Measurements from ENCODE around the gene S100A7A. TPM values are rescaled to one million over a fixed set of nuclear protein-coding genes. Genes with fewer than 3 reads are reported as not detected.

S100A7A gene
- total and polyA plus RNA-seq, 2 of the 4 experiments (the other 2 are of a cell fraction): not detected

DNA sequence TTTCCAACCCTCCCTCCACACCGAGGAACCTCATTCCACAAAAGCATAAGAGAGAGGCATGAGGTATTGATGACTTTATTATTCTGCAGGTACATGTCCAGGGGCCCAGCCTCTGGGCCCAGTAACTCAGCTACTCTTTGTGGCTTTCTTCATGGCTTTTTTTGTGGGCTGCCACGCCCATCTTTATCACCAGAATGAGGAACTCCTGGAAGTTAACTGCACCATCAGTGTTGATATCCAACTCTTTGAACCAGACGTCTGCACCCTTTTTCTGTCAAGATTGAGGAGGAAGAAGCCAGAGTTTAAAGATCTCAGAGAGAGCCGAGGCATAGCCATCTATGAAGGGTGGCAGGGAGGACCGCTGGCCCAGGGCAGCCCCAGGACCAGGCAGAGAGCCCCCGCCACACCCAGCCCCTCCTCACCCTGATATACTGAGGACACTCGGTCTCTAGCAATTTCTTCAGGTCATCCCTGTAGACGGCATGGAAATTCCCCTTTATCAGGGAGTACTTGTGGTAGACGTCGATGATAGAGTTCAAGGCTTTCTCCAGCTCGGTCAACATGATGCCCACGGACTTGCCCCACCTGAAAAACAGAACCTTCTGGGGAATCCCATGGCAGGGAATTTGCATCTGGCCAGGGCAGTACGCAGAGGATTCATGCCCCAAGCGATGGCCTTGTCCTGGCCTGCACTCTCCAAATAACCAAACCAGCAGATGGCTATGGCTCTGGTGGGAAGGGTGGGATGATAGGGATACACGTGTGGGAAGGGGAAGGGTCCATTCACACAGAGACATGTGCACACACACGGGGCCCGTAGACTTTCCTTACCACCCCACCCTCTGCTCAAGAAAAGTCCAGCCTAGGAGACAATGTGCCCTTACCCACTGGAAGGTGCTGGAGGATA, 26.1 kb upstream of the S100A7A start:
- in situ Hi-C loops (cut with MboI; ENCODE audit: low sequenced_read_pairs): no loop called here
- no peak for ATAC-seq (ENCODE audit: low read depth)
- no peak overlapping the region for H3K4ac ChIP-seq (ENCODE audit: low read depth, low read length)
- no peak overlapping the region for H4K91ac ChIP-seq (ENCODE audit: insufficient read depth, low read depth, low read length)
- CTCF ChIA-PET: no interaction called here
- H3K9me1 ChIP-seq (ENCODE audit: insufficient read depth, low read length): no peaks in the 10 kb centered on the region
- no peak overlapping the region for H3K18ac ChIP-seq (ENCODE audit: low read depth, low read length)
- H3K56ac ChIP-seq (ENCODE audit: extremely low read depth, insufficient read depth, low read length): no peak overlapping the region
- no peak overlapping the region for H3K27ac ChIP-seq (ENCODE audit: insufficient read depth, low read length)
- no peak for DNase-seq
- H3K27me3 ChIP-seq (ENCODE audit: control insufficient read depth, insufficient read depth, low read length): no peaks in the 10 kb centered on the region
- H3K4me1 ChIP-seq (ENCODE audit: control insufficient read depth, insufficient read depth, low read length): no peaks in the 10 kb centered on the region
- no peak overlapping the region for H2BK120ac ChIP-seq (ENCODE audit: low read depth, low read length)
- no peak overlapping the region for H2BK15ac ChIP-seq (ENCODE audit: low read depth, low read length)
- H2AK9ac ChIP-seq (replicated peaks; ENCODE audit: low read depth, low read length, poor library complexity): no peak overlapping the region
- POLR2A ChIA-PET (ENCODE audit: unreplicated experiment): no interaction called here
- H3K36me3 ChIP-seq (ENCODE audit: control insufficient read depth, insufficient read depth, low read length): no peaks in the 10 kb centered on the region
- H2AFZ ChIP-seq (replicated peaks; ENCODE audit: low read length, poor library complexity): no peak overlapping the region
- no peak overlapping the region for H3K14ac ChIP-seq (replicated peaks; ENCODE audit: low read depth, low read length)
- no peak overlapping the region for H2AK5ac ChIP-seq (ENCODE audit: low read depth, low read length)
- TF ChIP-seq NFE2L2 (IDR thresholded peaks at IDR 0.05; ENCODE audit: low read depth, low read length) (no peak), CEBPB (IDR thresholded peaks at IDR 0.05; ENCODE audit: low read depth, low read length) (no peak), MXI1 (IDR thresholded peaks at IDR 0.05; ENCODE audit: borderline replicate concordance, low read depth, low read length) (no peak)
- TF ChIP-seq, protein P1, sequence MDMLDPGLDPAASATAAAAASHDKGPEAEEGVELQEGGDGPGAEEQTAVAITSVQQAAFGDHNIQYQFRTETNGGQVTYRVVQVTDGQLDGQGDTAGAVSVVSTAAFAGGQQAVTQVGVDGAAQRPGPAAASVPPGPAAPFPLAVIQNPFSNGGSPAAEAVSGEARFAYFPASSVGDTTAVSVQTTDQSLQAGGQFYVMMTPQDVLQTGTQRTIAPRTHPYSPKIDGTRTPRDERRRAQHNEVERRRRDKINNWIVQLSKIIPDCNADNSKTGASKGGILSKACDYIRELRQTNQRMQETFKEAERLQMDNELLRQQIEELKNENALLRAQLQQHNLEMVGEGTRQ (IDR thresholded peaks at IDR 0.05; ENCODE audit: low read depth, low read length): no peak
- no peak overlapping the region for H2BK5ac ChIP-seq (ENCODE audit: low read depth, low read length, poor library complexity, severe bottlenecking)
- dilution Hi-C loops (cut with HindIII; ENCODE audit: low sequenced_read_pairs, unreplicated experiment): no loop called here
- no peak overlapping the region for H3K9ac ChIP-seq (ENCODE audit: low read depth, low read length)
- no peak overlapping the region for H3K23ac ChIP-seq (ENCODE audit: low read depth, low read length)
- no peak overlapping the region for H3K4me3 ChIP-seq (ENCODE audit: insufficient read depth, low read depth, low read length)
- no peaks in the 10 kb centered on the region for H4K20me1 ChIP-seq (ENCODE audit: insufficient read depth, low read length)
- no peak overlapping the region for H4K5ac ChIP-seq (ENCODE audit: low read depth, low read length)
- H3K4me2 ChIP-seq (ENCODE audit: low read depth, low read length): no peak overlapping the region
- no peak overlapping the region for H4K8ac ChIP-seq (ENCODE audit: low read depth in 2 of 2, low read length in 2 of 2)
- BruUV-seq (replicated peaks): no TSS peak
- no peak overlapping the region for H2BK20ac ChIP-seq (ENCODE audit: low read depth, low read length)
- intact Hi-C loops (cut with micrococcal nuclease): no loop called here
- no peaks in the 10 kb centered on the region for H3K9me3 ChIP-seq (ENCODE audit: control insufficient read depth, insufficient read depth, low read length)
- WGBS, 2 experiments (ENCODE audit: extremely low coverage in 2 of 2, insufficient read length in 1 of 2): 80% methylated on average over 3 of the region's 17 CpGs; no CpG with 5 or more reads in 1 of the 2 experiments
- no peaks in the 10 kb centered on the region for H3K79me1 ChIP-seq (ENCODE audit: low read depth in 1 of 2, low read length in 2 of 2)

Measured in IMR-90 (cell line).